ENCODE measurements around the gene GMNC. TPM values are rescaled to one million over a fixed set of nuclear protein-coding genes. Genes with fewer than 3 reads are reported as not detected.

GMNC gene
- total RNA-seq, 2 experiments from 2014 or later: not detected

GRCh38 chr3:190870127-190870526 lies 7.6 kb upstream of the GMNC start:
- CTCF ChIA-PET: no interaction called here
- Mint-ChIP-seq H3K4me3 (no peak overlapping the region), H3K9me3 (no peaks in the 10 kb centered on the region), H3K27me3 (peaks cover 3% of the 10 kb centered on the region), H3K36me3 (no peaks in the 10 kb centered on the region), H3K4me1 (ENCODE audit: low read depth) (no peaks in the 10 kb centered on the region), H3K27ac (no peak overlapping the region)
- POLR2A ChIA-PET: no interaction called here
- intact Hi-C loops (cut with micrococcal nuclease): no loop called here
- DNase-seq: no peak

GRCh38 chr3:190867071-190867470 lies 4.6 kb upstream of the GMNC start:
- peaks cover 20% of the 10 kb centered on the region for H3K27me3 Mint-ChIP-seq
- ChIA-PET POLR2A (no interaction called here), CTCF (no interaction called here)
- H3K36me3 Mint-ChIP-seq: no peaks in the 10 kb centered on the region
- H3K9me3 Mint-ChIP-seq: no peaks in the 10 kb centered on the region
- no peak overlapping the region for H3K27ac Mint-ChIP-seq
- H3K4me1 Mint-ChIP-seq (ENCODE audit: low read depth): peaks cover 4% of the 10 kb centered on the region
- intact Hi-C loops (cut with micrococcal nuclease): no loop called here
- no peak for DNase-seq
- no peak overlapping the region for H3K4me3 Mint-ChIP-seq

GRCh38 chr3:190865828-190866227 lies 3.3 kb upstream of the GMNC start:
- no peak for DNase-seq
- Mint-ChIP-seq H3K4me3 (no peak overlapping the region), H3K27me3 (peaks cover 27% of the 10 kb centered on the region), H3K4me1 (ENCODE audit: low read depth) (peaks cover 4% of the 10 kb centered on the region), H3K36me3 (no peaks in the 10 kb centered on the region), H3K27ac (no peak overlapping the region), H3K9me3 (no peaks in the 10 kb centered on the region)
- POLR2A ChIA-PET: no interaction called here
- intact Hi-C loops (cut with micrococcal nuclease): no loop called here
- CTCF ChIA-PET: no interaction called here

- DNase-seq: no peak
- H3K27me3 Mint-ChIP-seq: peaks cover 29% of the 10 kb centered on the region
- intact Hi-C loops (cut with micrococcal nuclease): no loop called here
- ChIA-PET POLR2A (interaction anchor here (0.6 kb wide), 1 partner anchor 170 kb away, joined by 3 read pairs; no protein-coding TSS in a partner anchor), CTCF (no interaction called here)
- H3K4me1 Mint-ChIP-seq (ENCODE audit: low read depth): peaks cover 4% of the 10 kb centered on the region
- no peak overlapping the region for H3K27ac Mint-ChIP-seq
- no peaks in the 10 kb centered on the region for H3K9me3 Mint-ChIP-seq
- H3K4me3 Mint-ChIP-seq: no peak overlapping the region
- H3K36me3 Mint-ChIP-seq: no peaks in the 10 kb centered on the region
Measured at GRCh38 chr3:190865419-190865818, 2.9 kb upstream of the GMNC start.

- Mint-ChIP-seq H3K9me3 (no peaks in the 10 kb centered on the region), H3K4me3 (no peak overlapping the region), H3K4me1 (ENCODE audit: low read depth) (peaks cover 4% of the 10 kb centered on the region), H3K27me3 (peaks cover 31% of the 10 kb centered on the region), H3K27ac (no peak overlapping the region), H3K36me3 (no peaks in the 10 kb centered on the region)
- ChIA-PET CTCF (no interaction called here), POLR2A (no interaction called here)
- intact Hi-C loops (cut with micrococcal nuclease): no loop called here
- DNase-seq: no peak
Measured at GRCh38 chr3:190864002-190864401, 1.5 kb upstream of the GMNC start.

GRCh38 chr3:190863119-190863465 lies 598 bp upstream of the GMNC start:
- Mint-ChIP-seq H3K27ac (no peak overlapping the region), H3K9me3 (no peaks in the 10 kb centered on the region), H3K4me1 (ENCODE audit: low read depth) (peaks cover 4% of the 10 kb centered on the region), H3K27me3 (peaks cover 31% of the 10 kb centered on the region), H3K4me3 (peak overlapping the region; percentile 6), H3K36me3 (no peaks in the 10 kb centered on the region)
- DNase-seq: no peak
- ChIA-PET POLR2A (no interaction called here), CTCF (interaction anchor here (0.7 to 0.9 kb wide), 2 partner anchors 21 to 436 kb away, joined by 3 to 4 read pairs; no protein-coding TSS in a partner anchor)
- intact Hi-C loops (cut with micrococcal nuclease): no loop called here

- Mint-ChIP-seq H3K4me3 (no peak overlapping the region), H3K27ac (no peak overlapping the region), H3K36me3 (no peaks in the 10 kb centered on the region), H3K9me3 (no peaks in the 10 kb centered on the region), H3K4me1 (ENCODE audit: low read depth) (peaks cover 4% of the 10 kb centered on the region), H3K27me3 (peaks cover 31% of the 10 kb centered on the region)
- intact Hi-C loops (cut with micrococcal nuclease): no loop called here
- no peak for DNase-seq
- POLR2A ChIA-PET: no interaction called here
- CTCF ChIA-PET: no interaction called here
Measured at GRCh38 chr3:190860521-190860920, 2.0 kb downstream of the GMNC start.

- no peaks in the 10 kb centered on the region for H3K27me3 Mint-ChIP-seq
- intact Hi-C loops (cut with micrococcal nuclease): no loop called here
- H3K4me3 Mint-ChIP-seq: no peak overlapping the region
- H3K27ac Mint-ChIP-seq: no peak overlapping the region
- no peak for DNase-seq
- no peaks in the 10 kb centered on the region for H3K9me3 Mint-ChIP-seq
- ChIA-PET POLR2A (no interaction called here), CTCF (no interaction called here)
- H3K4me1 Mint-ChIP-seq (ENCODE audit: low read depth): no peaks in the 10 kb centered on the region
- H3K36me3 Mint-ChIP-seq: no peaks in the 10 kb centered on the region
Measured at GRCh38 chr3:190855151-190855550, 7.3 kb downstream of the GMNC start.

- no peak overlapping the region for H3K4me3 Mint-ChIP-seq
- no peaks in the 10 kb centered on the region for H3K36me3 Mint-ChIP-seq
- intact Hi-C loops (cut with micrococcal nuclease): no loop called here
- no peaks in the 10 kb centered on the region for H3K27me3 Mint-ChIP-seq
- ChIA-PET POLR2A (no interaction called here), CTCF (no interaction called here)
- no peaks in the 10 kb centered on the region for H3K4me1 Mint-ChIP-seq (ENCODE audit: low read depth)
- DNase-seq: no peak
- no peak overlapping the region for H3K27ac Mint-ChIP-seq
- H3K9me3 Mint-ChIP-seq: no peaks in the 10 kb centered on the region
Measured at GRCh38 chr3:190854062-190854461, 8.4 kb downstream of the GMNC start.

GRCh38 chr3:190853464-190853863 lies 9.0 kb downstream of the GMNC start:
- H3K36me3 Mint-ChIP-seq: no peaks in the 10 kb centered on the region
- DNase-seq: no peak
- no peak overlapping the region for H3K27ac Mint-ChIP-seq
- no peaks in the 10 kb centered on the region for H3K9me3 Mint-ChIP-seq
- intact Hi-C loops (cut with micrococcal nuclease): no loop called here
- ChIA-PET POLR2A (no interaction called here), CTCF (no interaction called here)
- no peaks in the 10 kb centered on the region for H3K27me3 Mint-ChIP-seq
- H3K4me3 Mint-ChIP-seq: no peak overlapping the region
- H3K4me1 Mint-ChIP-seq (ENCODE audit: low read depth): no peaks in the 10 kb centered on the region

- Mint-ChIP-seq H3K27ac (no peak overlapping the region), H3K36me3 (no peaks in the 10 kb centered on the region), H3K4me3 (no peak overlapping the region), H3K4me1 (ENCODE audit: low read depth) (no peaks in the 10 kb centered on the region), H3K27me3 (no peaks in the 10 kb centered on the region), H3K9me3 (no peaks in the 10 kb centered on the region)
- intact Hi-C loops (cut with micrococcal nuclease): no loop called here
- no peak for DNase-seq
- ChIA-PET POLR2A (no interaction called here), CTCF (no interaction called here)
Measured at GRCh38 chr3:190849607-190850006, 12.9 kb downstream of the GMNC start.

GRCh38 chr3:190848870-190849269 lies 13.6 kb downstream of the GMNC start:
- H3K27me3 Mint-ChIP-seq: no peaks in the 10 kb centered on the region
- no peak for DNase-seq
- POLR2A ChIA-PET: no interaction called here
- intact Hi-C loops (cut with micrococcal nuclease): no loop called here
- H3K4me3 Mint-ChIP-seq: no peak overlapping the region
- CTCF ChIA-PET: no interaction called here
- H3K4me1 Mint-ChIP-seq (ENCODE audit: low read depth): no peaks in the 10 kb centered on the region
- H3K36me3 Mint-ChIP-seq: no peaks in the 10 kb centered on the region
- no peak overlapping the region for H3K27ac Mint-ChIP-seq
- H3K9me3 Mint-ChIP-seq: no peaks in the 10 kb centered on the region

GRCh38 chr3:190847436-190847835 lies 15.1 kb downstream of the GMNC start:
- ChIA-PET CTCF (no interaction called here), POLR2A (no interaction called here)
- no peaks in the 10 kb centered on the region for H3K36me3 Mint-ChIP-seq
- intact Hi-C loops (cut with micrococcal nuclease): no loop called here
- DNase-seq: no peak
- H3K9me3 Mint-ChIP-seq: no peaks in the 10 kb centered on the region
- no peaks in the 10 kb centered on the region for H3K4me1 Mint-ChIP-seq (ENCODE audit: low read depth)
- no peak overlapping the region for H3K4me3 Mint-ChIP-seq
- H3K27ac Mint-ChIP-seq: no peak overlapping the region
- H3K27me3 Mint-ChIP-seq: no peaks in the 10 kb centered on the region

- Mint-ChIP-seq H3K4me3 (no peak overlapping the region), H3K36me3 (no peaks in the 10 kb centered on the region), H3K4me1 (ENCODE audit: low read depth) (no peaks in the 10 kb centered on the region), H3K9me3 (no peaks in the 10 kb centered on the region), H3K27me3 (no peaks in the 10 kb centered on the region), H3K27ac (no peak overlapping the region)
- ChIA-PET POLR2A (interaction anchor here (0.6 kb wide), 1 partner anchor 61 kb away, joined by 3 read pairs; no protein-coding TSS in a partner anchor), CTCF (no interaction called here)
- intact Hi-C loops (cut with micrococcal nuclease): no loop called here
- no peak for DNase-seq
Measured at GRCh38 chr3:190840146-190840545, 22.3 kb downstream of the GMNC start.
